WI38 (cell line): Measurements from ENCODE around the gene KHK.

Source experiments
- H3K4me3 ChIP-seq: 2 replicates; pipeline ENCODE4 v1.5.1; 2011; ENCODE audit warnings: low read depth, mild to moderate bottlenecking, control low read depth, low read length
- CTCF ChIP-seq: IDR thresholded peaks from 2 replicates; pipeline ENCODE4 v1.5.1; 2012; ENCODE audit warnings: low read depth, mild to moderate bottlenecking, control low read depth, low read length

The KHK gene

GRCh38 chr2:27095427-27095744 lies 8.8 kb downstream of the KHK start:
- no peak for TF ChIP-seq CTCF
- no peak overlapping the region for H3K4me3 ChIP-seq

DNA sequence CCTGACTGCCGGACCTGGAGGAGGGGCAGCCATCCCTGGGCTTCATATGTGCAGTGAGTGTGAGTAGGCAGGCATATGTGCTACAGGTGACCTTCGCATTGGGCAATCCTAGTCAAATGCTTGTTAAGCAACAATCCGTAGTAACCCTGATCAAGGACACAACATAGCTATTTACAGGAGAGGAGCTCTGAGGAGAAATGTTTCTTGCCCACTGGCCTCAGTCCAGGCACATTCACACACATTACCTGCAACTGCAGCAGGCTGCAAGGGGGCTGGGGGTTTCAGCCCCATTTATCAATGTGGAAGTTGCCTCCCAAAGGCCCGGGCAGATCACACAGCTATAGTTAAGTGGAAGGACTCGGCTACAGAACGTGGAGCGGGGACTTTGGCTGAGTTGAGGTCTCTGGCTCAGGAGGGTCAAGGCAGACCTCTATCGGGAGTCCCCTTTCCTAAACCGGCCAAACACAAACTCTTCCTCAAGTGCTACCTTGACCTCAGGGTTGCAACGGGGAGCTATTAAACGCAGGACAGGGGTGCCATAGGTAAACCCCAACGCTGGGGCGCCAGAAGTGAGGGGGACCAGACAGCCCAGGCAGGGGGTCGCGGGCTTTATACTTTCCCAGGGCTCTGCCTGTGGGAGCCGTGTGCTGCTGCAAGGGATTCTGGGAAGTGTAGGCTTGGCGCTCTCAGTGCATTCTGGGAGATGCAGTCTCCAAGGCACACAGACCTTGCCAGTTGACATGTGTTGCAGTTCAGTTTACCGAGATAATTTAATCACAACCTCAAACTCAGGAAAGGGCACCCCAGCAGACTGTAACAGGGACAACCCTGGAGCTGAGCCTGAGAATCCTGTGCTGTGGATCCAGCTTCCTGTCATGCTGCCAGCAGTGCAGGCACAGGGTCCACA lies 9.4 kb downstream of the KHK start:
- no peak for TF ChIP-seq CTCF
- peak overlapping the region; percentile 39 for H3K4me3 ChIP-seq

GRCh38 chr2:27096748-27097297 lies 10.3 kb downstream of the KHK start:
- no peak for TF ChIP-seq CTCF
- H3K4me3 ChIP-seq, result no peak overlapping the region

DNA sequence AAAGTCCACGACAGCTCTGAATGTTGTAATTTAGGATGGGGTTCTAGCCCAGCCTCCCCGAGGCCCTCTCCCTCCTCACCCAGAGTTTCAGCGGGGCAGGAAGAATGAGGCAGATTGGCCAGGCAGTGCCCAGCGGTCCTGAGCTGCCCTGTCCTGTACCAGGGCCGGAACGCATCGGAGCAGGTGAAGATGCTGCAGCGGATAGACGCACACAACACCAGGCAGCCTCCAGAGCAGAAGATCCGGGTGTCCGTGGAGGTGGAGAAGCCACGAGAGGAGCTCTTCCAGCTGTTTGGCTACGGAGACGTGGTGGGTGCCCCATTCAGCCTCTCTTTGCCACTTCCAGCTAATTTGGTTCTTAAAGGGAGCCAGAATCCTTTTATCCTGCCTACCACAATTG lies 10.8 kb downstream of the KHK start:
- no peak for TF ChIP-seq CTCF
- H3K4me3 ChIP-seq, result no peak overlapping the region

DNA sequence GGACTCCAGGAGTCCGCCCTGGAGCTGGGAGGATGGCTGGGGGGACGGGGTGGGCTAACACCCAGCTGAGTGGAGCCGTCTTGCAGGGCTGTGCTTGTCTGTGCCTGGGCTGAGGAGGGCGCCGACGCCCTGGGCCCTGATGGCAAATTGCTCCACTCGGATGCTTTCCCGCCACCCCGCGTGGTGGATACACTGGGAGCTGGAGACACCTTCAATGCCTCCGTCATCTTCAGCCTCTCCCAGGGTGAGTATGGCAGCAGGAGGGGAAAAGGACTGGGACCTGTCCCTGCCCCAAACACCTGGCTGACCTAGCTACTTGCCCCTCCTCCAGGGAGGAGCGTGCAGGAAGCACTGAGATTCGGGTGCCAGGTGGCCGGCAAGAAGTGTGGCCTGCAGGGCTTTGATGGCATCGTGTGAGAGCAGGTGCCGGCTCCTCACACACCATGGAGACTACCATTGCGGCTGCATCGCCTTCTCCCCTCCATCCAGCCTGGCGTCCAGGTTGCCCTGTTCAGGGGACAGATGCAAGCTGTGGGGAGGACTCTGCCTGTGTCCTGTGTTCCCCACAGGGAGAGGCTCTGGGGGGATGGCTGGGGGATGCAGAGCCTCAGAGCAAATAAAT lies 12.9 kb downstream of the KHK start:
- TF ChIP-seq CTCF, result no peak
- H3K4me3 ChIP-seq, result no peak overlapping the region

DNA sequence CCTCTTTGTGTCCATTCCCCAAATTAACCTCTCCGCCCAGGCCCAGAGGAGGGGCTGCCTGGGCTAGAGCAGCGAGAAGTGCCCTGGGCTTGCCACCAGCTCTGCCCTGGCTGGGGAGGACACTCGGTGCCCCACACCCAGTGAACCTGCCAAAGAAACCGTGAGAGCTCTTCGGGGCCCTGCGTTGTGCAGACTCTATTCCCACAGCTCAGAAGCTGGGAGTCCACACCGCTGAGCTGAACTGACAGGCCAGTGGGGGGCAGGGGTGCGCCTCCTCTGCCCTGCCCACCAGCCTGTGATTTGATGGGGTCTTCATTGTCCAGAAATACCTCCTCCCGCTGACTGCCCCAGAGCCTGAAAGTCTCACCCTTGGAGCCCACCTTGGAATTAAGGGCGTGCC lies 13.5 kb downstream of the KHK start:
- no peak overlapping the region for H3K4me3 ChIP-seq
- TF ChIP-seq CTCF, result no peak

DNA sequence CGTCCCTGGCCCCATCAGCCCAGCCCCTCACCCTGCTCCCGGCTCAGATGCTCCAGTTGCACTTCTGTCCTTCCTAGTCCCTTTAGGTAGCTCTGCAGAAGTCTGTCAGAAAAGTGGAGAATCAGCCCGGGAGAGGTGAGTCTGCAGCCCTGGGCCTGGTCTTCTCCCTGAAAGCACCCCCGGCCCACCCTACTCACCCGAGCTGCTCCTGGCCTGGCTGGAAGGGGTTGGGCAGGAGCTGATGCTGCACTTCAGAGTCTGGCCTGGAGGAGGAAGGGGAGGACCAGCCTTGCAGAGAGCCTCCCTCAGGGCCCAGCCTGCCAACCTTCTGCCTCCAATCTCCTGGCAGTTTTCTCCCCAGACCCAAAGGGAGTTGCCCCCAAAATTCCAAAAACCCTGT lies 15.8 kb downstream of the KHK start:
- no peak overlapping the region for H3K4me3 ChIP-seq
- no peak for TF ChIP-seq CTCF
